Measurements from ENCODE around the gene EGFR. TPM values are rescaled to one million over a fixed set of nuclear protein-coding genes. Genes with fewer than 3 reads are reported as not detected.

EGFR gene
- total RNA-seq, 1 experiment from 2014 or later: 448 TPM

DNA sequence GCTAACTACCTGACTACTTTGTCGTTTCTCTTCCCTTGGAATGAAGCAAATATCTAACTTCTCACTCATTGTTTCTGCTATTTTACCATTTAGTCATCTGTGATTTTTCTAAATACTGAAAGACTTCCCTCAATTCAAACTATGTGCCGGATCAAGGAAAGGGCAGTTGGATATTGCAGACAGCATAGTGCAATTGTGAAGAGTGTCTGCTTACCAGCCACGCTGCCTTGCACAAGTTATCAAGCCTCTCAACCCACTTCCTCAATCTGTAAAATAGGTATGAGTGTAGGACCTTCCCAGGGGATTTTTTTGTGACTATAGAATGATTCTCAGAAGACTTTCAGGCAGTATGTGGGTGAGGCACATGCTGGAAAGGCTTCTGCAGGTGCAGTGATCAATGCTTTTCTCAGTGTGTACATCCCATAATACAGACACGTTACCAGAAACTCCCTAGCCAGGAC is 54.3 kb downstream of the EGFR start:
- Mint-ChIP-seq H3K9me3 (ENCODE audit: unreplicated experiment) (no peaks in the 10 kb centered on the region), H3K27me3 (ENCODE audit: insufficient read depth, unreplicated experiment) (no peaks in the 10 kb centered on the region), H3K36me3 (ENCODE audit: insufficient read depth, unreplicated experiment) (peaks cover 71% of the 10 kb centered on the region), H3K4me3 (ENCODE audit: unreplicated experiment) (peak overlapping the region; percentile 80), H3K27ac (ENCODE audit: low read depth, unreplicated experiment) (peak overlapping the region; percentile 100), H3K4me1 (ENCODE audit: insufficient read depth, unreplicated experiment) (peaks cover 40% of the 10 kb centered on the region)
- intact Hi-C loops (cut with micrococcal nuclease): loop anchor here (5.0 kb wide), 1 partner anchor 236 kb away; no protein-coding TSS in a partner anchor
- DNase-seq (ENCODE audit: unreplicated experiment): no peak
- CTCF ChIA-PET: interaction anchor here (0.7 to 1.5 kb wide), 4 partner anchors 51 to 115 kb away, joined by 3 to 4 read pairs (median 3); no protein-coding TSS in a partner anchor
- BruUV-seq (replicated peaks): no TSS peak
- TF ChIP-seq, protein P1, sequence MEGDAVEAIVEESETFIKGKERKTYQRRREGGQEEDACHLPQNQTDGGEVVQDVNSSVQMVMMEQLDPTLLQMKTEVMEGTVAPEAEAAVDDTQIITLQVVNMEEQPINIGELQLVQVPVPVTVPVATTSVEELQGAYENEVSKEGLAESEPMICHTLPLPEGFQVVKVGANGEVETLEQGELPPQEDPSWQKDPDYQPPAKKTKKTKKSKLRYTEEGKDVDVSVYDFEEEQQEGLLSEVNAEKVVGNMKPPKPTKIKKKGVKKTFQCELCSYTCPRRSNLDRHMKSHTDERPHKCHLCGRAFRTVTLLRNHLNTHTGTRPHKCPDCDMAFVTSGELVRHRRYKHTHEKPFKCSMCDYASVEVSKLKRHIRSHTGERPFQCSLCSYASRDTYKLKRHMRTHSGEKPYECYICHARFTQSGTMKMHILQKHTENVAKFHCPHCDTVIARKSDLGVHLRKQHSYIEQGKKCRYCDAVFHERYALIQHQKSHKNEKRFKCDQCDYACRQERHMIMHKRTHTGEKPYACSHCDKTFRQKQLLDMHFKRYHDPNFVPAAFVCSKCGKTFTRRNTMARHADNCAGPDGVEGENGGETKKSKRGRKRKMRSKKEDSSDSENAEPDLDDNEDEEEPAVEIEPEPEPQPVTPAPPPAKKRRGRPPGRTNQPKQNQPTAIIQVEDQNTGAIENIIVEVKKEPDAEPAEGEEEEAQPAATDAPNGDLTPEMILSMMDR (IDR thresholded peaks at IDR 0.05; ENCODE audit: unreplicated experiment): no peak
- POLR2A ChIA-PET: interaction anchor here (0.6 to 3.4 kb wide), 13 partner anchors 8 to 314 kb away, joined by 3 to 15 read pairs (median 4); partner anchors contain the start of genes EGFR and SEC61G

DNA sequence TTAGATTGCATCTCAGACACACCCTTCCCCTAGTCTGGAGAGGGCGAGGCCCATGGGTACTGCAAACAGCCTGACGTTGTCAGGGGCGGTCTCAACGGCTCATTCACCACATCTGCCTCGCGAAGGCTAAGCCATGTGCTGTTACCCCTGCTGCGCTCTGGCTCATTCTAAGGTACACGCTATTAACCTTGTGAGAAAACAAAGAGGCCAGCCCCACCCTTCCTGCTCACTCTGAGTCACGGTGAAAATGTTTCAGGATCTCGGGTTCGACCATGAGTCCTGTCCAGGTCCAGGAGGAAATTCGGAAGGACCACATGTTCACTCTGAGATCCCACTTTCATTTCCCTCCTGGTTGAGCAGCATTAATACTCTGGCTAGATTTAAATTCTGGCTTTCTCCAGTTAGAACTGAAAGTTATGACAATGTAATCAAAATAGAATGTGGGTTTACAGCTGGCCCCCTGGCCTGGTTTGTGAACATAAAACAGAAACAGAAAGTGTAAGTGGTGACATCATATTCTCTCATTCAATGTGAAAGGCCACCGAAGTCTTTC is 55.2 kb downstream of the EGFR start:
- BruUV-seq (replicated peaks): no TSS peak
- ChIA-PET POLR2A (interaction anchor here (0.6 to 3.4 kb wide), 14 partner anchors 9 to 315 kb away, joined by 3 to 15 read pairs (median 4); partner anchors contain the start of genes EGFR and SEC61G), CTCF (interaction anchor here (0.7 to 1.0 kb wide), 3 partner anchors 43 to 55 kb away, joined by 3 read pairs; no protein-coding TSS in a partner anchor)
- Mint-ChIP-seq H3K27ac (ENCODE audit: low read depth, unreplicated experiment) (peak overlapping the region; percentile 100), H3K27me3 (ENCODE audit: insufficient read depth, unreplicated experiment) (no peaks in the 10 kb centered on the region), H3K4me1 (ENCODE audit: insufficient read depth, unreplicated experiment) (peaks cover 34% of the 10 kb centered on the region), H3K9me3 (ENCODE audit: unreplicated experiment) (no peaks in the 10 kb centered on the region), H3K4me3 (ENCODE audit: unreplicated experiment) (peak overlapping the region; percentile 80), H3K36me3 (ENCODE audit: insufficient read depth, unreplicated experiment) (peaks cover 71% of the 10 kb centered on the region)
- peak; percentile 98 for DNase-seq (ENCODE audit: unreplicated experiment)
- intact Hi-C loops (cut with micrococcal nuclease): loop anchor here (1.0 to 5.0 kb wide), 5 partner anchors 9 to 237 kb away; no protein-coding TSS in a partner anchor
- TF ChIP-seq, protein P1 (IDR thresholded peaks at IDR 0.05; ENCODE audit: unreplicated experiment): no peak

DNA sequence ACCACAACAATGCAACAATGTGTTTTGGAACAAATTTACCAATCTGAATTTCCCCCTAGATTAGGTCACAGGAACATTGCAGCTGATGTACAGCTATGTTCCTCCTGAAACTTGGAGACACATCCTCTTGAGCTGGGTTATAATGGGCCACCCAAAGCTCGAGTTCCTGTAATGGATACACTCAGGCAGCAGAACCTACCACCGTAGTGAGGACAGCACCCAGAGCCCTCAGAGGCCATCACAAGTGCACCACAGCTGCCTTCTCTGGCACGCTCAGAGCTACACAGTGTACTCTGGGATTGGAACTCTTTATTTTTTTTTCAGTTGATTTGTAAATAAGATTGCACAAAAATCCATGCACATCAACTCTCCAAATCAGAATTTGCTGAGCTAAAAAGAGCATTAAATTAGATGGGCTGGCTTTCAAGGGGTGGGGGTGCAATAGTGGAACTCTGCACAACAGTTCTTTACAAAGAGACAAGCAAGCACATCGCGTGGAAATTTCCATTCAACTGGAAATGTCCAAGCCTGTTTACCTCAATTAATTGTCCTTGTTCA is 56.7 kb downstream of the EGFR start:
- TF ChIP-seq, protein P1 (IDR thresholded peaks at IDR 0.05; ENCODE audit: unreplicated experiment): no peak
- intact Hi-C loops (cut with micrococcal nuclease): loop anchor here (2.0 kb wide), 2 partner anchors 33 to 55 kb away; no protein-coding TSS in a partner anchor
- POLR2A ChIA-PET: interaction anchor here (0.6 to 2.5 kb wide), 8 partner anchors 10 to 121 kb away, joined by 3 to 14 read pairs (median 6); partner anchors contain the start of gene EGFR
- peaks cover 29% of the 10 kb centered on the region for H3K4me1 Mint-ChIP-seq (ENCODE audit: insufficient read depth, unreplicated experiment)
- DNase-seq (ENCODE audit: unreplicated experiment): no peak
- no peak overlapping the region for H3K4me3 Mint-ChIP-seq (ENCODE audit: unreplicated experiment)
- peak overlapping the region; percentile 100 for H3K27ac Mint-ChIP-seq (ENCODE audit: low read depth, unreplicated experiment)
- H3K9me3 Mint-ChIP-seq (ENCODE audit: unreplicated experiment): no peaks in the 10 kb centered on the region
- CTCF ChIA-PET: interaction anchor here (0.8 to 1.7 kb wide), 6 partner anchors 9 to 302 kb away, joined by 3 to 8 read pairs (median 3); no protein-coding TSS in a partner anchor
- no TSS peak for BruUV-seq (replicated peaks)
- no peaks in the 10 kb centered on the region for H3K27me3 Mint-ChIP-seq (ENCODE audit: insufficient read depth, unreplicated experiment)
- H3K36me3 Mint-ChIP-seq (ENCODE audit: insufficient read depth, unreplicated experiment): peaks cover 71% of the 10 kb centered on the region
